ENCODE results near the gene SGCE.

Gene SGCE

GRCh38 chr7:94697035-94697974, 41.4 kb upstream of the SGCE start:
- ATAC-seq, result peak; percentile 70
- TF ChIP-seq ZNF8 (CRISPR knock-in tag; IDR thresholded peaks at IDR 0.05) (no peak), BACH2 (CRISPR knock-in tag; IDR thresholded peaks at IDR 0.05; ENCODE audit: borderline replicate concordance) (no peak), PPARA (CRISPR knock-in tag; IDR thresholded peaks at IDR 0.05; ENCODE audit: borderline replicate concordance) (no peak), POU6F1 (CRISPR knock-in tag; IDR thresholded peaks at IDR 0.05; ENCODE audit: borderline replicate concordance, low read depth) (no peak), TCF4 (CRISPR knock-in tag; IDR thresholded peaks at IDR 0.05; ENCODE audit: borderline replicate concordance) (no peak), PATZ1 (CRISPR knock-in tag; IDR thresholded peaks at IDR 0.05; ENCODE audit: borderline replicate concordance) (no peak), SNAI2 (CRISPR knock-in tag; IDR thresholded peaks at IDR 0.05) (no peak), ZFP30 (CRISPR knock-in tag; IDR thresholded peaks at IDR 0.05) (no peak), CSRNP3 (CRISPR knock-in tag; IDR thresholded peaks at IDR 0.05) (no peak), ESRRG (CRISPR knock-in tag; IDR thresholded peaks at IDR 0.05) (no peak)

- TF ChIP-seq TCF4 (CRISPR knock-in tag; IDR thresholded peaks at IDR 0.05; ENCODE audit: borderline replicate concordance) (no peak), TOX (CRISPR knock-in tag; IDR thresholded peaks at IDR 0.05; ENCODE audit: borderline replicate concordance) (no peak), SNAI2 (CRISPR knock-in tag; IDR thresholded peaks at IDR 0.05) (no peak), ZFP30 (CRISPR knock-in tag; IDR thresholded peaks at IDR 0.05) (no peak), RARB (CRISPR knock-in tag; IDR thresholded peaks at IDR 0.05) (no peak), ISL1 (CRISPR knock-in tag; IDR thresholded peaks at IDR 0.05) (no peak), PATZ1 (CRISPR knock-in tag; IDR thresholded peaks at IDR 0.05; ENCODE audit: borderline replicate concordance) (no peak), CSRNP3 (CRISPR knock-in tag; IDR thresholded peaks at IDR 0.05) (no peak), PPARA (CRISPR knock-in tag; IDR thresholded peaks at IDR 0.05; ENCODE audit: borderline replicate concordance) (no peak), ZNF8 (CRISPR knock-in tag; IDR thresholded peaks at IDR 0.05) (no peak)
- ATAC-seq, result no peak
Measured at GRCh38 chr7:94687810-94688209, 31.9 kb upstream of the SGCE start.

- TF ChIP-seq TCF4 (CRISPR knock-in tag; IDR thresholded peaks at IDR 0.05; ENCODE audit: borderline replicate concordance), result peak; percentile 13; the same call in 1 of the 2 replicates
- TF ChIP-seq ZC3H10 (CRISPR knock-in tag; IDR thresholded peaks at IDR 0.05), result no peak
- no peak for ATAC-seq
Measured at GRCh38 chr7:94687076-94687475, 31.1 kb upstream of the SGCE start.

- TF ChIP-seq PATZ1 (CRISPR knock-in tag; IDR thresholded peaks at IDR 0.05; ENCODE audit: borderline replicate concordance) (no peak), ZNF70 (CRISPR knock-in tag; IDR thresholded peaks at IDR 0.05) (no peak), ZC3H10 (CRISPR knock-in tag; IDR thresholded peaks at IDR 0.05) (no peak), ZFP3 (CRISPR knock-in tag; IDR thresholded peaks at IDR 0.05) (no peak), POU6F1 (CRISPR knock-in tag; IDR thresholded peaks at IDR 0.05; ENCODE audit: borderline replicate concordance, low read depth) (no peak)
- ATAC-seq, result no peak
Measured at GRCh38 chr7:94683066-94683465, 27.1 kb upstream of the SGCE start.
